Activated gamma-delta T cell (primary cell): ENCODE measurements around the gene ELN.

Experiments used
- DNase-seq: peaks from one replicate; lab custom pipeline; 2025; lab: John Stamatoyannopoulos, UW

The ELN gene

DNA sequence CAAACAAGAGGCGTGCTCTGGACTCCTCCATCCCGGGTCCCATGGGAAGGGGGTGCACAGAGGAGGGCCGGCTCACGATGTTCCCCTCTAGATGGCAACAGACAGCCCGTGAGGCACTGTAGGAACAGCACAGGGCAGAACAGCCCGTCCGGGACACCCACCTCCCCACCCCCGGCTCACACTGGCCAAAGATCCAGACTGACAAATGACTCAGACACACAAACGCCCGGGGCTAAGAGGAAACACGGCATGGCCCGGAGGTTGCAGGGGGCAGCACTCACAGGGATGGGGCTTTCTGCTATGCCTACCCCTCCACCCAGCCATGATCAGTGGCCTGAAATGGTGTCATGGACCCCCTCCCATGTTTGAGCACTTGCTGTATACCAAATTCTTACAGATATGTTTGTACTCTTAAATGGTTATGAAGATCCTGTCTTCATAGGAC is 4.9 kb upstream of the ELN start:
- no peak for DNase-seq

DNA sequence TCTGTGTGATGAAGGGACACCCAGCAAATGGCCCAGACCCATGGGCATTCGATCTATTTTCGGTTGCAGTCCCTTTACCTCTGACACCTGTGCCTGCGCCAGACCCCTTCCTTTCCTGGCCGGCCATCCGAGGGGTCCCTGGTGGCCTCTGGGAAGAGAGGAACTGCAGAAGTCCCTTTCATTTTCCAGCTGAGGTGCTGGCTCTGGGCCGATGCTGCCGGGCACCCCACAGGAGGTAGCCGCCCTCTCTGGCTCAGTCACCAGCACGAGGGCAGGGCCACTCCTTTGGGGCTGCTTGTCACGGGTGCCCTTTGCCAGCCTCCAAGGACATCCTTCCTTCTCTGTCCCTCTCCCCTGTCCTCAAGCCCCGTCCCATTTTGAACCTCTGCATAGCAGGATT is 4.2 kb upstream of the ELN start:
- no peak for DNase-seq

DNA sequence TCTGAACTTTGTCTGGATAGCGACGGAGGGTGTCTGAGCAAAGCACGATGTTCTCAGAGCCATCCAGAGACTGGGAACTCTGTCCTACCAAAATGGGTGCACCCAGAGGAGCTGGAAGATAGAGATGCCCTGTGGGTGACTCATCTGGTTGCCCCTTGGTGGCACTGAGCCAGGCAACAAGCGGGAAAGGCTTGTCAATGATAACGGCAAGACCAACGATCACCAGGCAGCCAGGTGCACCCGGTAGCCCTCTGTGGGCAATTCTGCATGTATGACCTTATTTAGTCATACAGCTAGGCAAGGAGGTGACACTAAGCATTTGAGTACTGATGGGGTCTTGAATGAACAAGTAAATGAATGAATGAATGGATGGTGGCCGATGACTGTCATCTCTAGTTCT is 2.8 kb upstream of the ELN start:
- no peak for DNase-seq

DNA sequence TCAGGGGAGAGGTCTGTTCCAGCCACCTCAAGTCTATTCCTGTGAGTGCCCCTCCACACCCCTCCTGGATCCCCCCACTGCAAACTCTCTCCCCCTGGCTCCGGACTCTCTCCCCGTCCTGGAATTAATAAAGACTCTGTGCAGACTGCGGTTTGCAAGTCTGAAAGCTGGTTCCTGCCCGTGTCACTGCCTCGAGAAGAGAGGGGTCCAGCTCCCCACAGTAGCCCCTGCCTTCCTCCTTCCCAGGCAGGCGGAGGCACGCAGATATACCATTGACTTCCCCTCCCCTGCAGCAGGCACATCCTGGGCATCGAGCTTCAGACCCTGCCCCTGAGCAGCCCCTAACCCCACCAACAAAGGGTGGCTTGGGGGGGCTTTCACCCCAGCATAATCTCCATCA is 2.2 kb upstream of the ELN start:
- no peak for DNase-seq

DNA sequence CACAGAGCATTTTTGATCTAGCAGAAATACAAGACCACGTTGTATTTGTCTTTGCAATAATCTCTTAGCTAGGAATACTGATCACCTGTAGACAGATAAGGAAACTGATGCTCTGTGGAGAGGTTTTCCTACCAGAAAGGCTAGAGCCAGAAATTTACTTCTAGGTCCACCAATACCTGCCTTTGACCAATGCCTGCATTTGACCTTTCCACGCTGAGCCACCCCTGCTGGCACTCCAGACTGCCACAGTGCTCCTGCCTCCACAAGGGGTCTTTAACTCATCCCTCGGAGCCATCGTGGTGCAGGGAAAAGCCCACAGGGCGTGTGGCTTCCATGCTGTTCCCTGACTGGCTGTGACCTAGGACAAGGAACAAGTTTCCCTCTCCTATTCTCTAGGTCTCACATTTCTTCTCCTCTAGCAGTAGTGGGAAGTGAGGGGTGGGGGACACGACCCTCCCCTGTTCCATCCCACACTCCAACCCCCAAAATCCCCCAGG is 1.5 kb upstream of the ELN start:
- no peak for DNase-seq

DNA sequence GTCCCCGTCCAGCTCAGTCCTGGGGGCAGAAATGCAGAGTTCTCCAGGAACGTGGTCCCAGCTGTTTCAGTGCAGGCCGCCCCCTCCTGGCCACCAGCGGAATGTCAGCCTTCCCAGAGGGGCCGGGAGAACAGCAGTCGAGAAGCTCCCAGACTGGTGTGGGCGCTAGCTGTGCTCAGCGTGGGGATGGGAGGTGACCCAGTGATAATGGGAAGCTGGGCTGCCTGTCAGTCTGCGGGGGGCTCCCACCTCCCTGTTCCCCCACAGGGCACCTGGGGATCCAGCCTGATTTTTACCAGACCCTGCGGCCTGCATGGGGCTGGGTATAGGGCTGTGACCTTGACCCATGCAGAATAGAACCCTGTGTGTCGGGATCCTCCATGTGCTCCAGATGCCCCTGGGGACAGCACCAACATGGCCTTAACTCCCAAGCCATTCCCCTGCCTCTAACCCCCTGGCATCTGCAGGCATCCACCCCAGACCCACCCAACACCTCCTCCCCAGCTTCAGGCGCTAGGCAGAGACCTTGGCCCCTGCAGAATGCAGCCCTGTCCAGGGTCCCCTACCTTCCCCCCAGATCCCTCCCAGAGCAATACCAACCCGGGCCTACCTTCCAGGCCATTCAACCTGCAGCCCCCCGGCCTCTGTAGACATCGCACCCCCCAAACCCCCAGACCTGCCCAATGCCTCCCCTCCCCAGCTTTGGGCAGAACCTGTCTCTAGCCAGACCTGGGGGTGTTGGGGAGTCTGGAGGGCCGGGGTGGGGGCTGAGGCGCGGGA is 880 bp upstream of the ELN start:
- DNase-seq, result no peak

DNA sequence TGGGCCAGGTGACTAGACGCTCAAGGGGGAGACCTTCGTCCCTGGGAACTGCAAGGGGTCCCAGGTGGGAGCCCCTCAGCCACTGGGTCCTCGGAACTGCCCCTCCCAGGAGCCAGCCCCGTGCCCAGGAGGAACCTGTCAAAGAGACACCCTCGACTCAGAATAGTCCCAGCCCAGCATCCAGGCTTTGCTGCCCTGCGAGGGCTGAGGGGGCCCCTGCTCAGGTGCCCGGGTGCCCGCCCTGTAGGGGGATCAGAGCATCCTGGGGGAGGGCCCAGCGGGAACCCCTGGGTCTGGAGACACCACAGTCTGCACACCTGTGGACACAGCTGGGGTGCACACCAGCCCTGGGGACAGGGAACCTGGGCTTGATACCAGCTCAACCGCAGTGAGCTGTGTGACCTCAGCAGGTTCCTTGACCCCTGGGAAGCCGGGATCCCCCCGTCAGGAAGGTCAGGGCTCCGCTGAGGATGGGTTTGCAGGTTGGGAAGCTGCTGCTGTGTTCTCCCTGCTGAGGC is 407 bp downstream of the ELN start:
- DNase-seq, result no peak

DNA sequence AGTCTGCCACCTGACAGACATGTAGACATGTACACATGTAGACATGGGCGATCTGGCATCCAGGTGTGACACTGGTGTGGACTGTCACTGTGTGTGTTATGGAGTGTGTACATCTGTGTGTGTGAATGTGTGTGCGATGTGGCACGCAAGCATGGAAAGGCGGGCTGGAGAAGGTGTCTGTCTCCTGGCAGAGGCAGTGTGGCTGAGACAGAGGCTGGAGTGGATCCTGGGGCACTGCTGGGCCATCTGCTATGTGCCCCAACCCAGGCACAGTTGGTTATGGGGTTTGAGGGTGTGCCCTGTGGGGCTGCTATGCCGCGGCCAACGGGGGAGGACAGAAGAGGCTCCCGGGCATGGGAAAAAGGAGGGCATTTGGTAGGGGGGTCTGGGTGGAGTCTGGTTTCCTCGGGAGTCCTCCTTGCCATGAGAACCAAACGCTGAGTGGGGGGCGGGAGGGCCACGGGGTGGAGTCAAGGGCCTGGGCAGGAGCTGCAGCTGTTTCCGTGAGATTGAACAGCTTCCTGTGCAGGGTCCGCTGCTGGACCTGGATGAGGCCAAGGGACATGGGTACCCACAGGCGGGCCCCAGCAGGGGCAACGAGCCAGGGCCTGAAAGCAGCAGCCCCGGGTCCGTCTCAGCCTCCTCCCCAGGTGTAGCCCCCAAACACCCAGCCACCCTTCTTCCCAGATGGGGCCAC is 1.3 kb downstream of the ELN start:
- no peak for DNase-seq

DNA sequence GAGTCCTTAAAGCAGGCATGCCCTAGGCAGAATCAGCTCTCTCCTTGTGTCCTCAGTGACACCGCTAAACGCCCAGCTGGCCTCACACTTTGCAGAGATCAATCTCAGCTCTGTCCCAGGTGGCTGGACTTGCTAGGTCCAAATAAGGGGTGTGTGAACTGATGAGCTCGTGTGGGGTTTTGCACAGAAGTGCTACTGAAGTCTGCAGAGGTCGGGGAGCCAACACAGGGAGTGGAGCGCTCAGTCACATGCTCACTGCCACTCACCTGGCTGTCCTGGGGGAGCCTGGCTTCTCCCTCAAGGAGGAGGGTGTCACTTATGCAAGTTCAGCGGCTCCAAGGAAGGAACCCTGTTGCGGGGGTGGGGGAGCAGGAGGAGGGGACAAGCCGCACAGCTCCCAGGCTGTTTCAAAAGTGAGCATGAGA is 2.0 kb downstream of the ELN start:
- DNase-seq, result no peak

DNA sequence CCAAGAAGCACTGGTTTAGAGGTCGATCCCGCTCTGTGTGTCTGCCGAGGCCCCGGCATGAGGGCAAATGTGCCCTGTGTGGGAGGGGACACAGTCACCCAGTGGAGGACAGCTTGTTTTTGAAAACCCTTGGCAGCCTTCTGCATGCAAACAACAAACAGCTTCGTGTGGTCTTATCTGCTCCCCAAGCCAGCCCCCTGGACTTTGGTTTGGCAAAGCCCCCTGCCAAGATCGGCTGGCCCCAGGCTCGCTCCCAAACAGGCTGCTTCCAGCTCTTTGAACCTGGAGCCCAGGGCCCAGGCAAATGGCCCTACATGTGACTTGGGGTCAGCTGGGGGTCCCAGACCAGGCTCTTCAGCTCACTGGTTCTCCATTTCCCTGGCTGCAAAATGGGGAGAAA is 2.9 kb downstream of the ELN start:
- no peak for DNase-seq

DNA sequence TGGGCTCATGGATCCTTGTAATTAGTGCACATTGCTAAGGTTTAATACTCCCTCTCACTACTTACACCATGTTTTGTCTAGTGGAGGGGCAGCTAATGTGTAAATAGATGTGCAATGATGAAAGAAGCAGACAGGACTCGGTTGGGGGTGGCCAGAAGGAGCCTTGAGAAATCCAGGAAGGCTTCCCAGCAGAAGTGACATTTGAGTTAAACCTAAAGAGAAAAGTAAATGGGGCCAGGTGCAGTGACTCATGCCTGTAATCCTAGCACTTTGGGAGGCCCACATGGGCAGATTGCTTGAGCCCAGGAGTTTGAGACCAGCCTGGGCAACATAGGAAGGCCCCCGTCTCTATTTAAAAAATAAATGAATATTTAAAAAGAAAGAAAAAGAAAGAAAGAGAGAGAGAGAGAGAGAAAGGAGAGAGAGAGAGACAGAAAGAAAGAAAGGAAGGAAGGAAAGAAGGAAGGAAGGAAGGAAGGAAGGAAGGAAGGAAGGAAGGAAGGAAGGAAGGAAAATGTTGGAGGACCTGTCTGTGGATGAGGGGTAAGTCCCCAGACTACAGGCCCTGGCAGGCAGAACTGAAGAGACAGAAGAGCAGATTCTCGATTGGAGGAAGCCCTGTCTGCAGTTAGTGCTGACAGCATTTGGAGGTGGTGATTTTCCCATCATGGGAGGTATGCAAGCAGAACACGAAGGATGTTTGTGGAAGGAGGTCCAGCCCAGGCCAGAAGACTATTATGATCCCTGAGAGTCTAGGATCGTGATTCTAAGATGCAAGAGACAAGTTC is 3.6 kb downstream of the ELN start:
- DNase-seq, result no peak

DNA sequence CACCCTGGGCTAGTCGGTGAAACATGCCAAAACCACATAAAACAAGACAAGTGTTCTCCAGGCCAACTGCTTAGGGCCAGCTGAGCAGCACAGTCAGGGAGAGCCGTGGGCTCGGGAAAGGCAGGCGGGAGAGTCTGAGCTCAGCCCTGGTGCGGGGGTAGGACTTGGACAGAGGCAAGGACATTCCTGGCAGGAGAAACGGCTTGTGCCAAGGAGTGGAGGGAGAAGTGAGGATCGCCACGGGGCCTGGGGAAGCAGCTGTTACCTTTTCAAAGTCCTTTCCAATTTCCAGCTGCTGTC is 4.2 kb downstream of the ELN start:
- no peak for DNase-seq

DNA sequence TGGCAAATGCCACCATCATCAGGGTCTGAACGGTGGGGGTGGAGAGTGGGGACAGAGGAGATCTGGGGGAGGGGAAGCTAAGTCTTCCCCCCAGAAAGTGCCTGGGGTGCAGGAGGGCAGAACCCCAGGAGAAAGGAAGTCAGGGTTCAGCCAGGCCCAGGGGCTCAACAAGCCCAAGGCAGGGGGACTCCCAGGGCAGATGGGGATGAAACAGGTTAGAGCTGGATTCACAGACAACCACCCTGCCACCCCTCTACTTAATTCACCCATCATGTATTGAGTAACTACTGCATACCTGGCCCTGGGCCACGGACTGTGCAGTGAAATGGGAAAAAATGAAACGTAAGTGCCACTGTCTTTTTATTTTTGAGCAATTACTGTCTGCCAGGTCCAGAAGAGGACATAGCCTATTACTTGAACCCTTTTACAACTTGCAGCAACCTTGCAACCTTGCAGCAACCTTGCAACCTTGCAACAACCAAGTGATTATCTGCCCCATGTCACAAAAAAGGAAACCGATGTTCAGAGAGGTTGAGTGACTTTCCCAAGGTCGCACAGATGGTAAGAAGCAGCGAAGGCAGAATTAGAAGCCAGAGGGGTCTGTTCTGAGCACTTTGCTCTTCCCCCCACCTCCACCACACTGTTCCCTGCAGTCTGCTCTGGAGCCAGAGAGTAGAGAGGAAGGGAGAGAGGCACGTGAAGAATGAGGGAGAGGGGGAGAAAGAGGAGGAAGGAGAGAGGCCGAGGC is 4.8 kb downstream of the ELN start:
- DNase-seq, result no peak

DNA sequence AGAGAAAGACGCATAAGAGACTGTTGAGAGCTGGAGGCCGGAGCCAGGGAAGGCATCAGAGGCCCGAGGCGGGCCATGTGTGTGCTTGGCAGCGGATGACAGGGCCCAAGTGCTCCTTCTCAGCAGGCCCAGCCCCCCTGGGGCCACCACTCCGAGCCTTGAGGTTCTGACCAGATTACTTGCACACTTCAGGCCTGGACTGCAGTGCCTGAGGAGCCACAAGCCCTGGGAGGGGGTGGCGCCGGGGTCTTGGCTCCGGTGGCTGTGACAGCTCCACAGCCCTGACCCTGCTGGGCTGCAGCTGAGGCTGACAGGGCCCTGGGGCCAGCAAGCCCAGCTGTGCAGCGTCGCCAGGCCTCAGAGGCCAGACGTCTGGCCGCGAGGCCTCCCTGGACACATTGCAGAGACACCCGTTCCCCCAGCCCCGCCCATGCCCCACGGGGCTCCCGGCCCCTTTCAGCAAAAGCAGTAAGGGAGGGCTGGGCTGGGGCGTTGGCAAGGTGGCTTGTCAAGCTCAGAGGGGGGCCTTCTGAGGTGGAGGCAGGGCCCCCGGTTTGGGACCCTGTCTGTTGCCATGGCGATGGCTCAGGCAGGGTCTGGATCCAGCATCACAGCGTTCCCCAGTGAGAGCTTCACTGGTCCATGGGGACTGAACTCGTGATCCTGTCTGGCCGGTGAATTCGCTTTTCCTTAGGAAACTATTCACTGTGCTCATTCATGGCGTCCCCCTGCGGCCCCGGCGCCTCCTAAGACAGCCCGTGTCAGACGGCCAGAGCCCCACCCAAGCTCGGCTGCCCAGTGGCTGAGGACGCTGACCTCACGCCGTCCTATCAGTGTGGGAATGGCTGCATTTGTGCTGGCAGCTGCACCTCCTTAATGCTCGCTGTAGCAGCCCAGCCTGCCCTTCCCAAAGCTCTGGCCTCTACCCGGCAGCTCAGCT is 5.7 kb downstream of the ELN start:
- no peak for DNase-seq

DNA sequence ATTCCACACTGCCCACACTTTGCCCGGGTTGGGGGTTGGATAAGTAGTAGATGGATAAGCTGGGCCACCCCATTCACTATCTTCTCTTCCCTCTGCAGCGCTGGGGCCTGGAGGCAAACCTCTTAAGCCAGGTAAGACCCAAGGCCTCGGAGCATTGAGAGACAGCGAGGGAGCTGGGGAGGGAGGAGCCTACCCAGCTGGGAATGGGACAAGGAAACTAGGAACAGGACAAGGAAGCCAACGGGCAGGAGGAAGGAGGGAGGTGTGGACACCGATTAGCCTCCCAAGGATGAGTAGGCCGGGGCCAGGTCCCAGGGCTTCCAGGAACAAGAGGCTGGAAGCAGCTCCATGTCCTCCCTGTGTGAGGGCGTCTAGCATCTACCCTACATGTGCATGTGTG is 9.6 kb downstream of the ELN start:
- no peak for DNase-seq

DNA sequence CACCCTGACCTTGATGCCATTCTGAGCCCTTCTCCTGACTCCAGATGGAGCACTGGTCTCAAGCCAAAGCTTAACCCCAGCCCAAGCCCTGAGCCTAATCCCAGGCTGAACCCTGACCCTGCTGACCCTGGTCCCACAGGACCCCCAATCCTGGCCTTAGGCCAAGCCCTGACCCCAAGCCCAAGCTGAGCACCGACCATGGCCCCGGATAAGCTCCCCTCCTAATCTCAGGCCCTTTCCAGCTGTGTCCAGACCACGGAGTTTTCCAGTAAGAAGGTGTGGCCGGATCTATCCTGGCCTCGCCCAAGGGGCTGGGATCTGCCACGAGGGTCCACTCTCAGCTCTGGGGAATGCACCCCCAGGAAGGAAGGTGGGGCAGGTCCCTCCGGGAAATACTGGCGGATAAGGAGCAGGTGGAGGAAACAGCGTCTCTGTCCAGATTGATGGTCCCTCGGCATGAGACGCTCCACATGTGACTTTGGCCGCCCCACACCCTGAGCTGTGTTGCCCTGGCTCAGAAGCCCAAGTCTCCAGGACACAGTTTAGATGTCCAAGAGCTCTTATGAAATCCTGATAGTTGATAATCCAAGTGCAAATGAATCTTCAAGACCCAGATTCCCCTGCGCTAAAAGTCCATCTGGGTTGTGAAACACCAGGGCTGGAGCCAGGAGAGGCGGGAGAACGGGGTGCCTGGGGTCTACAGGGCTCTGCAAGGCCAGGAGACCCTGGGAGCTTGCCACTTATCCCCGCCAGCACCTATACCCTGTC is 10.4 kb downstream of the ELN start:
- no peak for DNase-seq

DNA sequence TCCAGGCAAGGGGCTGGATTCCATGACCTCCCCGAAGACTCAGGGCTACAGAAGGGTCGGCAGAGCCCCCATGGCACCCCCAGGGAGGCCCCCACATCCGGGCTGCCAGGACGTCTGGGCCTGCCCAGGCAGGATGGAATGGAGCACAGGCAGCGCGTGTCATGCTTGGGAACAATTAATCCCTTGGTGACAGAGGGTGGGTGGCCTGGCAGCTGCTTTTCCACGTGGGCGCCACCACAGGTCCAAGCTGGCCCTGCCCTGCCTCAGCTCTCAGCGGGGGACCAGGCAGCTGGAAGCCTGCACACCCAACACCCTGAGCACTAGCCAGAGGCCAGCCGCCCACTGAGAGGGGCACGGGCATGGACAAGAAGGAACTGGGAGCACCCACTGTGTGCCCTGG is 11.4 kb downstream of the ELN start:
- no peak for DNase-seq

DNA sequence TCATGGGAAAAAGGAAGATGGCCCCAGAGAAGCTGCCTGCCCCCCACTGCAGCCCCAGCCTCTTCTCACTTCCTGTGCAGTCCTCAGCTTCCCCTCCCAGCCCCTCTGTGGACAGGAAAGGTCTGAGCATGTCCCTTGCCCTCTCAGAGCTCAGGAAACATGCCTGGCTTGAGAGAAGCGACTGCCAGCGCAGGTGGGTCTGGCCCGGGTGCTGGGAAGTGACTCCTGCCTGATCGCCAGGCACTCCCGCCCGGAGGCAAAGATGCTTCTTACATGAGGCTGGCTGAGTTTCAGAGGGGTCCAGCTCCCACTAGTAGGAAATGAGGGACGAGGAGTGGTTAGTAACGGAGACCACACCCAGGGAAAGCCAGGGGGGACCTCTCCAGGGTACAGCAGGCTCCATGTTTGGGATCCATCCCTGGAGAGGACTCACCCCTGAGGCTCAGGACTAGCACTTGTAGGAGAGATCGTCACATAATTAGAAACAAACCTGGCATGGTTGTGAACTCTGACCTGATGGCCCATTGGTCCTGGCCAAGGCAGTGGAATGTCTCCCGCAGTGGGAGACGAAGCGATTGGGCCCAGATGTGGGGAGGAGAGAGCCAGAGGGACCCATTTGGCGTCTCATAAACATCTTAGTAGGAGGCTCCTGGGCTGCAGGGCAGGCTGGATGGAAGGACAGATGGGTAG is 12.3 kb downstream of the ELN start:
- no peak for DNase-seq

DNA sequence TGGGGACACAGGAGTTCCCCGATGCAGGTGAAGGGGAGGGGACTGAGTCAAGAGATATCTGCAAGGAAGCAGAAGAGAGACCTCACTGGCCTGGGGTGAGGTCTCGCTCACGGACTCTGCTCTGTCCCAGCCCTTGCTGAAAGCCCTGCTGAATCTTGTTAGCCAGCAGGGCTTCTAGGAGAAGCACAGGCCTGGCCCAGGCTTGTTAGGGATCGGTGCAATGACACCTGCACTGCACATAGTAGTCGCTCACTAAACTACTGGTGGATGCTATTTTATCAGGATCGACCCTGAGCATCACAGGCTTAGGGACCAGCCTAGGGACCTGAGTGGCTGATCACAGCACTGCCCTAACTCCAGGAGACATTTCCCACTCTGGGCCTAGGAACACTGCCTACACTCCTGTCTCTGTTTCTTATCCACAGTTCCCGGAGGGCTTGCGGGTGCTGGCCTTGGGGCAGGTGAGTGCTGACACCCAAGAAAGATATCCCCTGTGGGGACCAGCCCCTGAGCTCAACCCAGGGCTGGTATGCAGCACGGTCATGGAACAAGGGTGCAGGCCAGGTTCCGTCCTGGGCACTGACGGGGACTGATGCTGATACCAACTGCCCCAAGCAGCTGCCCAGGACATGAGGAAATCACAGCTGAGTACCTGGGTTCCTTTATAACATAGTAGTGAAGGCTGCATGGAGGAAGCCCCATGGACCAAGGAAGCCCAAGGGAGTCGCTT is 13.0 kb downstream of the ELN start:
- no peak for DNase-seq
